Stimulated activated CD4-positive, alpha-beta T cell treated with anti-CD3 and anti-CD28 coated beads, Interleukin-2, amount 100 ng/mL, for 4 hours (primary cell): Measurements from ENCODE around the gene DBET.
"Not testable (repeated sequence)": the region's sequence is repeated elsewhere in the genome, so short reads cannot be mapped to it uniquely, and the experiment has no call there.

ENCODE experiments used
- DNase-seq: peaks from one replicate; pipeline ENCODE4 v3.0.0-alpha.2; 2020; ENCODE audit warnings: low read depth

The DBET gene

GRCh38 chr4:190049378-190050239, 14.7 kb upstream of the DBET start:
- DNase-seq: not testable (repeated sequence)

- not testable (repeated sequence) for DNase-seq
Observed at GRCh38 chr4:190058997-190059396, 5.3 kb upstream of the DBET start.

GRCh38 chr4:190064805-190065204, 503 bp downstream of the DBET start:
- not testable (repeated sequence) for DNase-seq

- DNase-seq: not testable (repeated sequence)
Observed at GRCh38 chr4:190068351-190068750, 4.0 kb downstream of the DBET start.

- DNase-seq: not testable (repeated sequence)
Observed at GRCh38 chr4:190093052-190093451, 28.8 kb downstream of the DBET start.

GRCh38 chr4:190094031-190094430, 29.7 kb downstream of the DBET start:
- not testable (repeated sequence) for DNase-seq

- not testable (repeated sequence) for DNase-seq
Observed at GRCh38 chr4:190095335-190095734, 31.0 kb downstream of the DBET start.

GRCh38 chr4:190099605-190100004, 35.3 kb downstream of the DBET start:
- DNase-seq: not testable (repeated sequence)

- DNase-seq: not testable (repeated sequence)
Observed at GRCh38 chr4:190101525-190101924, 37.2 kb downstream of the DBET start.

GRCh38 chr4:190106191-190106590, 41.9 kb downstream of the DBET start:
- not testable (repeated sequence) for DNase-seq

- DNase-seq: not testable (repeated sequence)
Observed at GRCh38 chr4:190106611-190107480, 42.5 kb downstream of the DBET start.

GRCh38 chr4:190107766-190108485, 43.6 kb downstream of the DBET start:
- not testable (repeated sequence) for DNase-seq

GRCh38 chr4:190108756-190109155, 44.5 kb downstream of the DBET start:
- DNase-seq: not testable (repeated sequence)

- DNase-seq: not testable (repeated sequence)
Observed at GRCh38 chr4:190109390-190110011, 45.2 kb downstream of the DBET start.

GRCh38 chr4:190110033-190110432, 45.7 kb downstream of the DBET start:
- DNase-seq: not testable (repeated sequence)

- not testable (repeated sequence) for DNase-seq
Observed at GRCh38 chr4:190110570-190111295, 46.4 kb downstream of the DBET start.

- not testable (repeated sequence) for DNase-seq
Observed at GRCh38 chr4:190112879-190113278, 48.6 kb downstream of the DBET start.

- not testable (repeated sequence) for DNase-seq
Observed at GRCh38 chr4:190114991-190115390, 50.7 kb downstream of the DBET start.
